GM12891 (cell line): ENCODE measurements around the gene ARAF.

Experiments
- DNase-seq: peaks from one replicate; pipeline ENCODE4 v3.0.0; 2011; ENCODE audit warnings: low spot score; ENCODE audit not compliant: insufficient read length
- FAIRE-seq: peaks from 2 replicates; lab custom pipeline; 2011; peaks lifted over from hg19 to GRCh38; lab: Jason Lieb, UNC
- PAX5 ChIP-seq: IDR thresholded peaks from 2 replicates; pipeline ENCODE4 v1.6.1; 2011; ENCODE audit warnings: low read length, moderate library complexity, mild to moderate bottlenecking; ENCODE audit not compliant: insufficient read depth, severe bottlenecking
- POLR2A ChIP-seq: IDR thresholded peaks from 2 replicates; pipeline ENCODE4 v1.6.1; 2011; ENCODE audit warnings: low read depth, low read length, control low read depth
- POLR2AphosphoS5 ChIP-seq: IDR thresholded peaks from 2 replicates; pipeline ENCODE4 v1.6.1; 2011; ENCODE audit warnings: low read depth, low read length, control low read depth
- POU2F2 ChIP-seq: IDR thresholded peaks from 2 replicates; pipeline ENCODE4 v1.6.1; 2011; ENCODE audit warnings: low read depth, mild to moderate bottlenecking, control low read depth, low read length, moderate library complexity
- SPI1 ChIP-seq: IDR thresholded peaks from 2 replicates; pipeline ENCODE4 v1.6.1; 2011; ENCODE audit warnings: low read depth, low read length, control low read depth
- TAF1 ChIP-seq: IDR thresholded peaks from 2 replicates; pipeline ENCODE4 v1.6.1; 2011; ENCODE audit warnings: low read depth, low read length, control low read depth

The ARAF gene

GRCh38 chrX:47576021-47576898 is 15.3 kb downstream of the ARAF start:
- TF ChIP-seq TAF1: no peak
- no peak for TF ChIP-seq POLR2AphosphoS5
- TF ChIP-seq POU2F2: no peak
- no peak for TF ChIP-seq POLR2A
- TF ChIP-seq SPI1: no peak
- no peak for TF ChIP-seq PAX5
- DNase-seq (no peak), FAIRE-seq (peak; percentile 13)

- TF ChIP-seq POLR2AphosphoS5: no peak
- no peak for TF ChIP-seq POU2F2
- no peak for TF ChIP-seq TAF1
- TF ChIP-seq POLR2A: no peak
- no peak for TF ChIP-seq PAX5
- TF ChIP-seq SPI1: no peak
- FAIRE-seq (no peak), DNase-seq (no peak)
These were observed 16.4 kb downstream of the ARAF start for GRCh38 chrX:47577424-47577823.

GRCh38 chrX:47577901-47578300 is 16.9 kb downstream of the ARAF start:
- DNase-seq (no peak), FAIRE-seq (peak; percentile 16)
- no peak for TF ChIP-seq PAX5
- no peak for TF ChIP-seq SPI1

GRCh38 chrX:47578692-47579091 is 17.7 kb downstream of the ARAF start:
- no peak for FAIRE-seq
- DNase-seq: no peak
- TF ChIP-seq POLR2AphosphoS5 (no peak), PAX5 (no peak), POLR2A (no peak), TAF1 (no peak), SPI1 (no peak), POU2F2 (no peak)

GRCh38 chrX:47579537-47579936 is 18.5 kb downstream of the ARAF start:
- peak; percentile 80 for FAIRE-seq
- TF ChIP-seq PAX5 (no peak), SPI1 (peak; percentile 44), POU2F2 (no peak), POLR2AphosphoS5 (no peak), TAF1 (no peak), POLR2A (no peak)
- DNase-seq: no peak

GRCh38 chrX:47581731-47582647 is 21.0 kb downstream of the ARAF start, which contains the start of gene TIMP1:
Gene TIMP1, plus strand, starts transcription at chrX:47582436. Its CDS starts 980 bp downstream, at chrX:47583416.
- TF ChIP-seq TAF1 (peak; percentile 16; the same call in 1 of the 2 replicates), POU2F2 (no peak), PAX5 (no peak), POLR2A (no peak), SPI1 (no peak), POLR2AphosphoS5 (peak; percentile 72)
- peak; percentile 100 for FAIRE-seq
- peak; percentile 70 for DNase-seq

- TF ChIP-seq POU2F2: no peak
- TF ChIP-seq SPI1: no peak
- no peak for TF ChIP-seq PAX5
- TF ChIP-seq TAF1: no peak
- no peak for DNase-seq
- peak; percentile 33 for FAIRE-seq
These were observed 22.3 kb downstream of the ARAF start for GRCh38 chrX:47583240-47583861.

GRCh38 chrX:47584714-47585113 is 23.7 kb downstream of the ARAF start:
- no peak for TF ChIP-seq POLR2A
- TF ChIP-seq TAF1: no peak
- TF ChIP-seq POLR2AphosphoS5: no peak
- TF ChIP-seq PAX5: no peak
- no peak for TF ChIP-seq POU2F2
- no peak for TF ChIP-seq SPI1
- FAIRE-seq (no peak), DNase-seq (no peak)

GRCh38 chrX:47585273-47585672 is 24.3 kb downstream of the ARAF start:
- TF ChIP-seq PAX5 (no peak), POLR2AphosphoS5 (no peak), SPI1 (no peak), POLR2A (no peak), TAF1 (no peak), POU2F2 (no peak)
- no peak for DNase-seq
- FAIRE-seq: no peak
